OCI-M2 (cell line): ENCODE results near the gene GRIK1.

ENCODE experiments used
- DNase-seq: peaks from one replicate; lab custom pipeline; 2025; ENCODE audit not compliant: unreplicated experiment; lab: John Stamatoyannopoulos, UW

GRIK1 gene

GRCh38 chr21:29549614-29550013 lies 390.2 kb downstream of the GRIK1 start:
- no peak for DNase-seq

- no peak for DNase-seq
Observed at GRCh38 chr21:29547998-29548397, 391.8 kb downstream of the GRIK1 start.

- DNase-seq, result no peak
Observed at GRCh38 chr21:29546071-29546470, 393.7 kb downstream of the GRIK1 start.

- DNase-seq, result no peak
Observed at GRCh38 chr21:29540289-29540688, 399.5 kb downstream of the GRIK1 start.

GRCh38 chr21:29538115-29538514 lies 401.7 kb downstream of the GRIK1 start:
- DNase-seq, result no peak

- no peak for DNase-seq
Observed at GRCh38 chr21:29534448-29534847, 405.3 kb downstream of the GRIK1 start.

- no peak for DNase-seq
Observed at GRCh38 chr21:29529139-29529538, 410.7 kb downstream of the GRIK1 start.

- no peak for DNase-seq
Observed at GRCh38 chr21:29526545-29526944, 413.3 kb downstream of the GRIK1 start.

- no peak for DNase-seq
Observed at GRCh38 chr21:29524055-29524454, 415.7 kb downstream of the GRIK1 start.

- no peak for DNase-seq
Observed at GRCh38 chr21:29523646-29524045, 416.1 kb downstream of the GRIK1 start.

- DNase-seq, result no peak
Observed at GRCh38 chr21:29521872-29522271, 417.9 kb downstream of the GRIK1 start.

GRCh38 chr21:29520171-29520570 lies 419.6 kb downstream of the GRIK1 start:
- DNase-seq, result no peak

GRCh38 chr21:29514652-29515247 lies 425.0 kb downstream of the GRIK1 start:
- DNase-seq, result no peak

GRCh38 chr21:29513535-29513934 lies 426.3 kb downstream of the GRIK1 start:
- DNase-seq, result no peak

GRCh38 chr21:29511096-29511495 lies 428.7 kb downstream of the GRIK1 start:
- DNase-seq, result no peak

GRCh38 chr21:29509121-29509520 lies 430.7 kb downstream of the GRIK1 start:
- no peak for DNase-seq

GRCh38 chr21:29508301-29508700 lies 431.5 kb downstream of the GRIK1 start:
- no peak for DNase-seq

GRCh38 chr21:29506947-29507346 lies 432.8 kb downstream of the GRIK1 start:
- DNase-seq, result no peak

- DNase-seq, result no peak
Observed at GRCh38 chr21:29506214-29506613, 433.6 kb downstream of the GRIK1 start.

GRCh38 chr21:29504751-29505321 lies 435.0 kb downstream of the GRIK1 start:
- DNase-seq, result no peak

- no peak for DNase-seq
Observed at GRCh38 chr21:29501451-29501850, 438.3 kb downstream of the GRIK1 start.

GRCh38 chr21:29499734-29500343 lies 440.0 kb downstream of the GRIK1 start:
- no peak for DNase-seq

GRCh38 chr21:29499229-29499628 lies 440.6 kb downstream of the GRIK1 start:
- DNase-seq, result no peak
